ENCODE results near the gene GIGYF2. TPM values are rescaled to one million over a fixed set of nuclear protein-coding genes. Genes with fewer than 3 reads are reported as not detected.

Gene GIGYF2
- total RNA-seq, 4 donors from 2014 or later, result 40.8 to 146 (median 76.0) TPM

DNA sequence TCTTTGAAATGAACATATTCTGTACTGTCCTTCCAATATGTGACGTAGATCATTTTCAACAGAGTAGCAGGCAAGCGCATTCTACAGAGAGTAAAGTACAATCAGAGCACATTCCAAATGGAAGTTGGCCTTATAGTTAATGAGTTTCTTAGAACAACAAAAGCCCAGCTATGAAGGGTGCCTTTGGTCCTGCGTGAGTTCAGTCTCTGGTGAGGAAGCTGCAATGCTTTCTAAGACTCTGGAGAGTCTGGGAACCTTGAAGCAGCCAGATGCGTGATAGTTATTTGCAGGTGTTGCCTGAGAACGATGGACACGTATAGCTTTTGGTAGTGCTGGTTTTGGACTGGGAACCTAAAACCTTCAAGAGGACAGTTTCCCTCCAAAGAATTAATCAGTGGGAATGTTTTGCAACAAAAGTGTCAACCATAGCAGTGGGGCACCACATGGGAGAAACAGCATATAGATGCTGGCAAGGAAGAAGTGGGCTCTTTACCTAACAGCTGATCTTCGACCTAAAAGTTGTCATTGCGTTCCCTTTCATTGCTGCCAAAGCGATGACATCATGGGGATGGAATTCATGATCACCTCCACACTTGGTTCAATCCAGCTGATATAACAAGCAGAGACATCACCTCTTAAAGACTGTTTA lies 163.6 kb downstream of the GIGYF2 start:
- intact Hi-C loops (cut with DNase I; ENCODE audit: low total_unique reads) (no loop called here), in situ Hi-C loops (cut with MboI; ENCODE audit: low pct_ligation_motif_present in 1 of 4, low pct_unique_long_range_greater_than_20kb in 1 of 4, low sequenced_read_pairs in 3 of 4) (loop anchor here in 3 of 4 donors (25.0 kb wide), 2 partner anchors 177 to 402 kb away; partner anchors contain the start of genes ATG16L1 (in 3 of the 3) and NEU2 (in 1 of the 3))
- 94 to 97% methylated on average over 5 to 9 of the region's 9 CpGs for WGBS, 2 donors (ENCODE audit: low coverage in 1 of 2)
- no peak for DNase-seq
- Histone ChIP-seq H3K9me3 (no peaks in the 10 kb centered on the region), H3K36me3 (peaks cover 0 to 32% (median 13%) of the 10 kb centered on the region in 4 donors), H3K4me1 (peaks cover 0 to 11% (median 4%) of the 10 kb centered on the region in 4 donors), H3K27ac (no peak overlapping the region), H3K27me3 (no peaks in the 10 kb centered on the region), H3K4me3 (no peak overlapping the region)
- TF ChIP-seq EP300 (IDR thresholded peaks at IDR 0.05; ENCODE audit: low read depth) (no peak), POLR2AphosphoS5 (IDR thresholded peaks at IDR 0.05) (no peak), POLR2A (IDR thresholded peaks at IDR 0.05) (no peak)
- TF ChIP-seq, protein P1, sequence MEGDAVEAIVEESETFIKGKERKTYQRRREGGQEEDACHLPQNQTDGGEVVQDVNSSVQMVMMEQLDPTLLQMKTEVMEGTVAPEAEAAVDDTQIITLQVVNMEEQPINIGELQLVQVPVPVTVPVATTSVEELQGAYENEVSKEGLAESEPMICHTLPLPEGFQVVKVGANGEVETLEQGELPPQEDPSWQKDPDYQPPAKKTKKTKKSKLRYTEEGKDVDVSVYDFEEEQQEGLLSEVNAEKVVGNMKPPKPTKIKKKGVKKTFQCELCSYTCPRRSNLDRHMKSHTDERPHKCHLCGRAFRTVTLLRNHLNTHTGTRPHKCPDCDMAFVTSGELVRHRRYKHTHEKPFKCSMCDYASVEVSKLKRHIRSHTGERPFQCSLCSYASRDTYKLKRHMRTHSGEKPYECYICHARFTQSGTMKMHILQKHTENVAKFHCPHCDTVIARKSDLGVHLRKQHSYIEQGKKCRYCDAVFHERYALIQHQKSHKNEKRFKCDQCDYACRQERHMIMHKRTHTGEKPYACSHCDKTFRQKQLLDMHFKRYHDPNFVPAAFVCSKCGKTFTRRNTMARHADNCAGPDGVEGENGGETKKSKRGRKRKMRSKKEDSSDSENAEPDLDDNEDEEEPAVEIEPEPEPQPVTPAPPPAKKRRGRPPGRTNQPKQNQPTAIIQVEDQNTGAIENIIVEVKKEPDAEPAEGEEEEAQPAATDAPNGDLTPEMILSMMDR (IDR thresholded peaks at IDR 0.05), result no peak

DNA sequence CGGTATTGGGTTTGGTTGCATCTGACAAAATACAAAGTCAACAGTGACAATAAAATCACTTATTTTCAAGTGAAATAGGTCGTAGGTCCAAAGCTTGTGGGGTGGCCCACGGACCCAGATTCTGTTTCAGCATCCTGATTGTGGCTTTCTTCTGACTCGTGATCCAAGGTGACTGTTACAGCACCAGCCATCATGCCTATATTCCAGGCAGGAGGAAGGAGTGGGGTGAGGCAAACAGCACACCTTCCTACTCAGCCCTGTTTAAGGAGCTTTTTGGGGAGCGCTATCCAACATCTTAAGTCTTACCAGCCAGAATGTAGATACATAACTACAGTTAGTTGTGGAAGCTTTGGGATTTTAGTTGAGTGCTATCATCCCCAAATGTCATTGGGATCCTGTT lies 164.2 kb downstream of the GIGYF2 start:
- intact Hi-C loops (cut with DNase I; ENCODE audit: low total_unique reads) (no loop called here), in situ Hi-C loops (cut with MboI; ENCODE audit: low pct_ligation_motif_present in 1 of 4, low pct_unique_long_range_greater_than_20kb in 1 of 4, low sequenced_read_pairs in 3 of 4) (loop anchor here in 3 of 4 donors (25.0 kb wide), 2 partner anchors 176 to 401 kb away; partner anchors contain the start of genes ATG16L1 (in 3 of the 3) and NEU2 (in 1 of the 3))
- no peak overlapping the region for H3K4me3 ChIP-seq
- no peaks in the 10 kb centered on the region for H3K9me3 ChIP-seq
- no peak for DNase-seq
- H3K27me3 ChIP-seq, result no peaks in the 10 kb centered on the region
- H3K27ac ChIP-seq, result no peak overlapping the region
- TF ChIP-seq POLR2AphosphoS5 (IDR thresholded peaks at IDR 0.05), result no peak
- TF ChIP-seq EP300 (IDR thresholded peaks at IDR 0.05; ENCODE audit: low read depth), result no peak
- TF ChIP-seq, protein P1 (IDR thresholded peaks at IDR 0.05), result no peak
- no peak for TF ChIP-seq POLR2A (IDR thresholded peaks at IDR 0.05)
- peaks cover 0 to 17% (median 8%) of the 10 kb centered on the region in 4 donors for H3K4me1 ChIP-seq
- peaks cover 0 to 26% (median 12%) of the 10 kb centered on the region in 4 donors for H3K36me3 ChIP-seq
- 99 to 100% methylated on average over 1 to 5 of the region's 5 CpGs for WGBS, 2 donors (ENCODE audit: low coverage in 1 of 2)

DNA sequence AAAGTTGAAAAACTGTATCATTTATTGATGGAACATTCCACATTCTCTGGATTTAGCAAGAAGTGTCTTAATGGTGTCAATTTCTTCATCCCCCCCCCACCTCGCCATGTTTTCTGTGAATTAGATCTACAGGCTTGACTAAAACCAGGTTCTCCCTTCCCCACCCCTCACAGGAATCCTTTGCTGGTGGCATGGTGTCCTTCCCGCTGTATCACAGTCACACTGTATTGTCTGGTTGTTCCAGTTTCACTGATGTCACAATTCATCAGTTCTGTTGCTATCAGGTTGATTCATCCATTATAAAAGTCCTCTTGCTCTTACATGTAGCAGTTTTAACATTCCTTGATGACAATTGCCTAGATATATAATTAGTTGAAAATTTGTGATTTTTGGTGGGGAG lies 166.9 kb downstream of the GIGYF2 start:
- no peak for DNase-seq
- intact Hi-C loops (cut with DNase I; ENCODE audit: low total_unique reads) (no loop called here), in situ Hi-C loops (cut with MboI; ENCODE audit: low pct_ligation_motif_present in 1 of 4, low pct_unique_long_range_greater_than_20kb in 1 of 4, low sequenced_read_pairs in 3 of 4) (loop anchor here in 3 of 4 donors (25.0 kb wide), 2 partner anchors 173 to 398 kb away; partner anchors contain the start of genes ATG16L1 (in 3 of the 3) and NEU2 (in 1 of the 3))
- TF ChIP-seq EP300 (IDR thresholded peaks at IDR 0.05; ENCODE audit: low read depth), result no peak
- no peak for TF ChIP-seq POLR2AphosphoS5 (IDR thresholded peaks at IDR 0.05)
- no peak for TF ChIP-seq POLR2A (IDR thresholded peaks at IDR 0.05)
- TF ChIP-seq, protein P1 (IDR thresholded peaks at IDR 0.05), result no peak
- Histone ChIP-seq H3K9me3 (no peaks in the 10 kb centered on the region), H3K36me3 (peaks cover 0 to under 1% (median 0%) of the 10 kb centered on the region in 4 donors), H3K4me1 (peaks cover 0 to 10% (median 6%) of the 10 kb centered on the region in 4 donors), H3K27me3 (no peaks in the 10 kb centered on the region), H3K27ac (no peak overlapping the region), H3K4me3 (no peak overlapping the region)
- WGBS, 2 donors (ENCODE audit: low coverage in 1 of 2), result 95 to 100% methylated on average over 2 of the region's 2 CpGs

DNA sequence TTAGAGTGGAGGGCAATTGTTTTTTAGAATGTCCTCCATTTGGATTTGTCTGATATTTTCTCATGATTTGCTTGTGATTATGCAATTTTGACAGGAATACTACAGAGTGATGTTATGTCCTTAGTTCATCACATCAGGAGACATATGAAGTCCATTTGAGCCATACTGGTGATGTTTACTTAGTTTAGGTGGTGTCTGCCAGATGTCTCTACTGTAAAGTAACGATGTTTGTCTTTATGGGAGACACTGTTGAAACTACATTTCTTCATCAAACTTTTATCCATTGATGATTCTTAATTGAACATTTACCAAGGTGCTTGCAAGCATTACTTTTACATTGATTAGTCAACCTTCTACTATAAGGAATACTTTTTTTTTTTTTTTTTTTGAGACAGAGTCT lies 168.0 kb downstream of the GIGYF2 start:
- WGBS, 2 donors (ENCODE audit: low coverage in 1 of 2), result 42 to 66% methylated on average over 1 of the region's 1 CpG
- no peak overlapping the region for H3K4me3 ChIP-seq
- in situ Hi-C loops (cut with MboI; ENCODE audit: low pct_ligation_motif_present in 1 of 4, low pct_unique_long_range_greater_than_20kb in 1 of 4, low sequenced_read_pairs in 3 of 4), result loop anchor here in 3 of 4 donors (25.0 kb wide), 2 partner anchors 172 to 397 kb away; partner anchors contain the start of genes ATG16L1 (in 3 of the 3) and NEU2 (in 1 of the 3)

More for the DNA sequence above, 168.0 kb downstream of the GIGYF2 start:
- Histone ChIP-seq H3K9me3 (no peaks in the 10 kb centered on the region), H3K36me3 (no peaks in the 10 kb centered on the region), H3K4me1 (peaks cover 0 to 10% (median 6%) of the 10 kb centered on the region in 4 donors), H3K27ac (peak overlapping the region in 1 of 4 donors; percentile 5), H3K27me3 (no peaks in the 10 kb centered on the region)
- intact Hi-C loops (cut with DNase I; ENCODE audit: low total_unique reads), result no loop called here
- DNase-seq, result no peak
- TF ChIP-seq POLR2A (IDR thresholded peaks at IDR 0.05), result no peak
- TF ChIP-seq POLR2AphosphoS5 (IDR thresholded peaks at IDR 0.05), result no peak
- TF ChIP-seq EP300 (IDR thresholded peaks at IDR 0.05; ENCODE audit: low read depth), result no peak
- TF ChIP-seq, protein P1 (IDR thresholded peaks at IDR 0.05), result no peak

Measured in transverse colon (tissue), 4 donors.